B cell (primary cell): ENCODE data around the gene OR52K1. TPM values are rescaled to one million over a fixed set of nuclear protein-coding genes. Genes with fewer than 3 reads are reported as not detected.
"Not testable (repeated sequence)": the region's sequence is repeated elsewhere in the genome, so short reads cannot be mapped to it uniquely, and the experiment has no call there.

ENCODE experiments used
- ATAC-seq: fragments of 200-7000 bp; cut with Tn5 transposase; one replicate; pipeline ENCODE4 v1.10.0; 2021; ENCODE audit warnings: low read depth, mild to moderate bottlenecking, moderate number of reproducible peaks, moderate library complexity
- CTCF ChIA-PET: fragments of 350-600 bp; sonication (Branson Sonifier 250); formaldehyde crosslinking; loops from one replicate; lab custom pipeline; 2021; ENCODE audit warnings: antibody characterized with exemption, inconsistent platforms; lab: Charles Lee
- POLR2A ChIA-PET: fragments of 350-600 bp; sonication (Branson Sonifier 250); formaldehyde crosslinking; loops from one replicate; lab custom pipeline; 2021; ENCODE audit warnings: antibody characterized with exemption; lab: Charles Lee
- DNase-seq: peaks from one replicate; pipeline ENCODE4 v3.0.0; 2013
- H2AFZ ChIP-seq: 2 replicates; pipeline ENCODE4 v1.6.1; 2012; ENCODE audit warnings: mild to moderate bottlenecking, low read depth, low read length; ENCODE audit not compliant: insufficient read depth, poor library complexity, severe bottlenecking
- H3K27ac ChIP-seq, 2 donors: 1 replicate in 1 of 2; 2 replicates in 1 of 2; pipeline ENCODE4 v1.5.1; 2012 to 2013; ENCODE audit warnings: low read length in 2 of 2, mild to moderate bottlenecking in 2 of 2, moderate library complexity in 1 of 2
- H3K27me3 ChIP-seq, 4 experiments: fragments of 200-600 bp in 1 of 4; sonication (generic) in 1 of 4; replicated peaks in 1 of 4; 1 replicate in 2 of 4; 2 replicates in 2 of 4; pipeline versions ENCODE4 v1.6.1 to v1.7.0; 2013 to 2016; ENCODE audit warnings: low read length in 3 of 4, mild to moderate bottlenecking in 2 of 4, mixed read lengths in 1 of 4, moderate library complexity in 1 of 4; ENCODE audit not compliant: insufficient read depth in 4 of 4, control insufficient read depth in 3 of 4; ENCODE audit errors: control extremely low read depth in 1 of 4
- H3K36me3 ChIP-seq, 2 experiments: replicated peaks in 1 of 2; 1 replicate in 1 of 2; 2 replicates in 1 of 2; pipeline versions ENCODE4 v1.6.1 to v1.7.1; 2013; ENCODE audit warnings: low read length in 1 of 2; ENCODE audit not compliant: insufficient read depth in 2 of 2, control insufficient read depth in 1 of 2; ENCODE audit errors: control extremely low read depth in 1 of 2, extremely low read depth in 1 of 2
- H3K4me1 ChIP-seq, 2 donors: fragments of 200-600 bp in 1 of 2; sonication (generic) in 1 of 2; 1 replicate in 1 of 2; 2 replicates in 1 of 2; pipeline versions ENCODE4 v1.5.1 to v1.6.1; 2013 to 2017; ENCODE audit warnings: low read length in 2 of 2; ENCODE audit not compliant: control insufficient read depth in 2 of 2, insufficient read depth in 2 of 2
- H3K4me2 ChIP-seq: replicated peaks from 2 replicates; pipeline ENCODE3; 2012; ENCODE audit warnings: mild to moderate bottlenecking, low read depth, low read length; ENCODE audit not compliant: poor library complexity, severe bottlenecking
- H3K4me3 ChIP-seq, 5 experiments: fragments of 200-600 bp in 1 of 5; sonication (generic) in 1 of 5; 1 replicate in 3 of 5; 2 replicates in 2 of 5; pipeline versions ENCODE4 v1.5.1 to v1.7.0; 2011 to 2016; ENCODE audit warnings: low read length in 4 of 5, mild to moderate bottlenecking in 4 of 5, low read depth in 2 of 5, control low read depth in 1 of 5, moderate library complexity in 1 of 5; ENCODE audit not compliant: insufficient read depth in 1 of 5; ENCODE audit errors: control extremely low read depth in 1 of 5, extremely low read depth in 1 of 5
- H3K79me2 ChIP-seq: fragments of 200-600 bp; sonication (generic); one replicate; pipeline ENCODE4 v1.6.0; 2016; ENCODE audit warnings: low read length; ENCODE audit not compliant: control insufficient read depth, insufficient read depth
- H3K9ac ChIP-seq: fragments of 200-600 bp; sonication (generic); 2 replicates; pipeline ENCODE4 v1.6.1; 2017; ENCODE audit warnings: mild to moderate bottlenecking, low read length, moderate library complexity
- H3K9me3 ChIP-seq, 3 donors: one replicate each; pipeline versions ENCODE4 v1.6.1 to v1.7.1; 2013; ENCODE audit warnings: low read length in 2 of 3; ENCODE audit not compliant: control insufficient read depth in 2 of 3, insufficient read depth in 1 of 3; ENCODE audit errors: control extremely low read depth in 1 of 3
- H4K20me1 ChIP-seq: 2 replicates; pipeline ENCODE4 v1.6.0; 2012; ENCODE audit warnings: mild to moderate bottlenecking, low read length; ENCODE audit not compliant: insufficient read depth, control insufficient read depth, poor library complexity, severe bottlenecking
- H3K27ac Mint-ChIP-seq: one replicate; pipeline ENCODE4 v1.8.0; 2021; ENCODE audit warnings: mixed read lengths
- H3K27me3 Mint-ChIP-seq: one replicate; pipeline ENCODE4 v1.8.0; 2021; ENCODE audit warnings: mixed read lengths
- H3K4me1 Mint-ChIP-seq: one replicate; pipeline ENCODE4 v1.8.0; 2021; ENCODE audit warnings: mixed read lengths
- H3K4me3 Mint-ChIP-seq: one replicate; pipeline ENCODE4 v1.8.0; 2021; ENCODE audit warnings: mixed read lengths
- H3K9me3 Mint-ChIP-seq: one replicate; pipeline ENCODE4 v1.8.0; 2022; ENCODE audit warnings: mixed read lengths; ENCODE audit not compliant: insufficient read depth
- EZH2 ChIP-seq: IDR thresholded peaks from 2 replicates; pipeline ENCODE4 v1.6.1; 2012; ENCODE audit warnings: borderline replicate concordance, low read depth, mild to moderate bottlenecking, moderate library complexity, low read length; ENCODE audit not compliant: insufficient read depth, poor library complexity, severe bottlenecking
- WGBS: methylation state at CpG from one replicate; pipeline ENCODE4 v1.1.5; 2013; ENCODE audit warnings: missing lambda C conversion rate; ENCODE audit not compliant: insufficient coverage; 5-methylcytosine and 5-hydroxymethylcytosine counted together
- intact Hi-C: fragments of 100-400 bp; cut with micrococcal nuclease; formaldehyde crosslinking; loops from one replicate; pipeline ENCODE4 v1.10.0; 2022
- polyA plus RNA-seq: library from polyadenylated mRNA; depleted of rRNA; stranded (reverse); fragments of >200 nt; gene quantifications from 2 replicates; pipeline ENCODE4 v1.2.3, GENCODE V29; 2012
- total RNA-seq, 2 donors: library from RNA; stranded (reverse); fragments of 120-200 nt in 1 of 2; gene quantifications; 1 replicate in 1 of 2; 2 replicates in 1 of 2; pipeline versions ENCODE4 v1.2.3 to v1.2.4, GENCODE V29; 2013 to 2022
- TF ChIP-seq, protein P1 (sequence below): fragments of 200-600 bp; IDR thresholded peaks from one replicate; pipeline ENCODE4 v1.8.0; 2022; ENCODE audit warnings: antibody characterized with exemption, mild to moderate bottlenecking

OR52K1 gene
- total and polyA plus RNA-seq, 2 donors (not counting 1 experiment from before 2014, with no cell fraction given): not detected

DNA sequence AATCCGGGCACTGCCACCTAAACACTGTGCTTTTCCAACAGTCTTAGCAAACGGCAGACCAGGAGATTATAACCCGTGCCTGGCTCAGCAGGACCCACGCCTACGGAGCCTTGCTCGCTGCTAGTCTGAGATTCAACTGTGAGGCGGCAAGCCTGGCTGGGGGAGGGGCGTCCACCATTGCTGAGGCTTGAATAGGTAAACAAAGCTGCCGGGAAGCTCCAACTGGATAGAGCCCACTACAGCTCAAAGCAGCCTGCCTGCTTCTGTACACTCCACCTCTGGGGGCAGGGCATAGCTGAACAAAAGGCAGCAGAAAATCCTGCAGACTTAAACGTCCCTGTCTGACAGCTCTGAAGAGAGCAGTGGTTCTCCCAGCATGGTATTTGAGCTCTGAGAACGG is 49.2 kb downstream of the OR52K1 start:
- H4K20me1 ChIP-seq, H3K4me1 Mint-ChIP-seq, H3K79me2 ChIP-seq, H3K27ac Mint-ChIP-seq, H2AFZ ChIP-seq, H3K4me3 ChIP-seq, H3K36me3 ChIP-seq, POLR2A ChIA-PET, H3K4me2 ChIP-seq, H3K4me1 ChIP-seq, H3K27me3 ChIP-seq, H3K27ac ChIP-seq, ATAC-seq, intact Hi-C loops, H3K9me3 ChIP-seq, H3K9ac ChIP-seq, H3K4me3 Mint-ChIP-seq, DNase-seq, H3K9me3 Mint-ChIP-seq: not testable (repeated sequence)
- H3K27me3 Mint-ChIP-seq: peaks cover 22% of the 10 kb centered on the region
- CTCF ChIA-PET: interaction anchor here (0.8 kb wide), 1 partner anchor 10 kb away, joined by 3 read pairs; no protein-coding TSS in a partner anchor
- WGBS: 82% methylated on average over 11 of the region's 11 CpGs

DNA sequence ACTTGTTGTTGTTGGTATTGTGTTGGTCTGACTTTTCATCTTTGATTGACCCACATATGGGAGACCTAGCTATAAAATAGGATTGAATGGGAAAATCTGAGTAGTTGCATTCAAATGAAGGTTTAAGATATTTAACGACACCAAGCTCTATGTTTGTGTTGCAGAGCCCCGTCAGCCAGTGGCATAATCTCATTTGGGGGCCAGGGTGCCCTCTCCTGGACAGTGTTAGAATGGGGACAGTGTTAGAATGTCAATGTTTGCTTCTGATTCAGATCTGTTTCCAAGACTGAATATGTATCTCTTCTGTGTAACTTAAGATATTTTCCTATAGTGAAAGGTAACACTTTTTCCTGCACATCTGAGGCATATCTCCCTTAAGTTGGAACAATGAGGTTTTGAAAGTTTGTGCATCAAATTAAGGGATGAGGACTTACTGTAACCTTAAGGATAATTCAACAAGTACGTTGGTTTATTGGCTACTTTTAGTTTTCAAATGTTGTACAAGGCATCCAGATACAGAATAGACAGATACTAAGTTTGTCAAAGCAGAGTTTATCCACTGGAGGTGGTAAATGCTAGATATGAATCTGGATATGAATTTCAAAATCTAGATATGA is 57.3 kb downstream of the OR52K1 start:
- Mint-ChIP-seq H3K9me3 (no peaks in the 10 kb centered on the region), H3K27ac (no peak overlapping the region), H3K27me3 (peaks cover 6% of the 10 kb centered on the region), H3K4me3 (no peak overlapping the region), H3K4me1 (no peaks in the 10 kb centered on the region)
- peaks cover 0 to 3% (median 0%) of the 10 kb centered on the region in 4 experiments for H3K27me3 ChIP-seq
- H3K9ac ChIP-seq: no peak overlapping the region
- intact Hi-C loops: loop anchor here (1.0 kb wide), 1 partner anchor 352 kb away; no protein-coding TSS in a partner anchor
- no peak overlapping the region for H3K4me2 ChIP-seq
- DNase-seq (peak; percentile 44), ATAC-seq (no peak)
- H3K79me2 ChIP-seq: no peaks in the 10 kb centered on the region
- WGBS: 28% methylated on average over 3 of the region's 3 CpGs
- no peak overlapping the region for H2AFZ ChIP-seq
- H3K27ac ChIP-seq: no peak overlapping the region
- no peaks in the 10 kb centered on the region for H3K36me3 ChIP-seq
- no peak overlapping the region for H3K4me3 ChIP-seq
- H4K20me1 ChIP-seq: no peaks in the 10 kb centered on the region
- TF ChIP-seq, protein P1, sequence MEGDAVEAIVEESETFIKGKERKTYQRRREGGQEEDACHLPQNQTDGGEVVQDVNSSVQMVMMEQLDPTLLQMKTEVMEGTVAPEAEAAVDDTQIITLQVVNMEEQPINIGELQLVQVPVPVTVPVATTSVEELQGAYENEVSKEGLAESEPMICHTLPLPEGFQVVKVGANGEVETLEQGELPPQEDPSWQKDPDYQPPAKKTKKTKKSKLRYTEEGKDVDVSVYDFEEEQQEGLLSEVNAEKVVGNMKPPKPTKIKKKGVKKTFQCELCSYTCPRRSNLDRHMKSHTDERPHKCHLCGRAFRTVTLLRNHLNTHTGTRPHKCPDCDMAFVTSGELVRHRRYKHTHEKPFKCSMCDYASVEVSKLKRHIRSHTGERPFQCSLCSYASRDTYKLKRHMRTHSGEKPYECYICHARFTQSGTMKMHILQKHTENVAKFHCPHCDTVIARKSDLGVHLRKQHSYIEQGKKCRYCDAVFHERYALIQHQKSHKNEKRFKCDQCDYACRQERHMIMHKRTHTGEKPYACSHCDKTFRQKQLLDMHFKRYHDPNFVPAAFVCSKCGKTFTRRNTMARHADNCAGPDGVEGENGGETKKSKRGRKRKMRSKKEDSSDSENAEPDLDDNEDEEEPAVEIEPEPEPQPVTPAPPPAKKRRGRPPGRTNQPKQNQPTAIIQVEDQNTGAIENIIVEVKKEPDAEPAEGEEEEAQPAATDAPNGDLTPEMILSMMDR: peak; percentile 72
- no peak for TF ChIP-seq EZH2
- H3K9me3 ChIP-seq: no peaks in the 10 kb centered on the region
- POLR2A ChIA-PET: no interaction called here
- no peaks in the 10 kb centered on the region for H3K4me1 ChIP-seq
- CTCF ChIA-PET: interaction anchor here (0.6 to 6.6 kb wide), 6 partner anchors 10 to 357 kb away, joined by 3 to 92 read pairs (median 4); no protein-coding TSS in a partner anchor
